Coronary artery (tissue), 2 donors: ENCODE measurements around the gene PACS1.

Experiments used
- DNase-seq: peaks from one replicate; pipeline ENCODE4 v3.0.0-alpha.2; 2017; ENCODE audit warnings: low spot score
- H3K27ac ChIP-seq, 2 donors: fragments of 200-600 bp; sonication (generic); one replicate each; pipeline ENCODE4 v1.5.1; 2016 to 2019
- H3K4me3 ChIP-seq: fragments of 200-600 bp; sonication (generic); 2 replicates; pipeline ENCODE4 v1.5.1; 2016; ENCODE audit warnings: mild to moderate bottlenecking, moderate library complexity
- CTCF ChIP-seq: fragments of 200-600 bp; sonication (generic); IDR thresholded peaks from one replicate; pipeline ENCODE4 v1.5.1; 2019; ENCODE audit warnings: antibody characterized with exemption

PACS1 gene

GRCh38 chr11:66287889-66288670 lies 218.0 kb downstream of the PACS1 start:
- peak overlapping the region; percentile 87 for H3K4me3 ChIP-seq
- TF ChIP-seq CTCF = no peak
- peak overlapping the region; percentile 92 to 96 for H3K27ac ChIP-seq
- no peak for DNase-seq

- peak within 1 kb of the TSS; percentile 92 to 96 for H3K27ac ChIP-seq
- TF ChIP-seq CTCF = no peak
- peak within 1 kb of the TSS; percentile 87 for H3K4me3 ChIP-seq
- DNase-seq = peak; percentile 99
Observed at GRCh38 chr11:66288671-66289547, 218.8 kb downstream of the PACS1 start, which contains the start of gene YIF1A. Gene YIF1A (minus strand): TSS chr11:66289143. CDS start chr11:66288985, 158 bp downstream.

- no peak for TF ChIP-seq CTCF
- H3K27ac ChIP-seq = peak overlapping the region; percentile 62 to 96
- H3K4me3 ChIP-seq = peak overlapping the region; percentile 87
- DNase-seq = peak; percentile 87
Observed at GRCh38 chr11:66289548-66290329, 219.7 kb downstream of the PACS1 start.

GRCh38 chr11:66290330-66290621 lies 220.2 kb downstream of the PACS1 start:
- DNase-seq = no peak
- Histone ChIP-seq H3K4me3 (no peak overlapping the region), H3K27ac (no peak overlapping the region)
- no peak for TF ChIP-seq CTCF

- Histone ChIP-seq H3K27ac (no peak overlapping the region), H3K4me3 (peak overlapping the region; percentile 70)
- no peak for DNase-seq
- TF ChIP-seq CTCF = no peak
Observed at GRCh38 chr11:66291303-66291705, 221.2 kb downstream of the PACS1 start.

GRCh38 chr11:66291706-66292542 lies 221.9 kb downstream of the PACS1 start, which contains the start of gene TMEM151A:
Gene TMEM151A (plus strand): TSS chr11:66291894. CDS start chr11:66292014, 120 bp downstream.
- no peak for TF ChIP-seq CTCF
- no peak within 1 kb of the TSS for H3K27ac ChIP-seq
- H3K4me3 ChIP-seq = peak within 1 kb of the TSS; percentile 70
- no peak for DNase-seq
